ENCODE results near the gene ZBTB47.

The ZBTB47 gene

DNA sequence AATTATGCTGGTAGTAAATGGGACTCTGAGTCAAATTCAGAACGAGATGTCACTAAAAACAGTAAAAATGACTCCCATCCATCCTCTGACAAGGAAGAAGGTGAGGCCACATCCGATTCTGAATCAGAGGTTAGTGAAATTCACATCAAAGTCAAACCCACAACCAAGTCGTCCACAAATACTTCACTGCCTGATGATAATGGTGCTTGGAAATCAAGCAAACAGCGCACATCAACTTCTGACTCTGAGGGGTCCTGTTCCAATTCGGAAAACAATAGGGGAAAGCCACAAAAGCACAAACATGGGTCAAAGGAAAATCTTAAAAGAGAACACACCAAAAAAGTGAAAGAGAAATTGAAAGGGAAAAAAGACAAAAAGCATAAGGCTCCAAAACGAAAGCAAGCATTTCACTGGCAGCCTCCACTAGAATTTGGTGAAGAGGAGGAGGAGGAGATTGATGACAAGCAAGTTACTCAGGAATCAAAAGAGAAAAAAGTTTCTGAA lies 15.1 kb upstream of the ZBTB47 start:
- Histone ChIP-seq H3K9me2 (replicated peaks; ENCODE audit: low read depth, low read length) (no peaks in the 10 kb centered on the region), H3F3A (ENCODE audit: low read depth) (no peaks in the 10 kb centered on the region), H3K9ac (ENCODE audit: low read depth, low read length, poor library complexity, severe bottlenecking) (no peak overlapping the region), H3K4me2 (ENCODE audit: low read depth, low read length, poor library complexity, severe bottlenecking) (no peak overlapping the region), H3K4me3 (ENCODE audit: low read length, poor library complexity, severe bottlenecking) (no peak overlapping the region), H2AFZ (ENCODE audit: low read length) (no peak overlapping the region), H3K9me3 (ENCODE audit: insufficient read depth, low read depth, low read length) (no peaks in the 10 kb centered on the region), H3K27me3 (ENCODE audit: insufficient read depth, low read length, poor library complexity, severe bottlenecking) (no peaks in the 10 kb centered on the region), H3K4me1 (ENCODE audit: insufficient read depth, low read length, poor library complexity, severe bottlenecking) (no peaks in the 10 kb centered on the region), H4K20me1 (ENCODE audit: insufficient read depth, low read length, poor library complexity, severe bottlenecking) (peaks cover 3% of the 10 kb centered on the region), H3K79me2 (ENCODE audit: insufficient read depth, low read length) (peaks cover 10% of the 10 kb centered on the region; the same call in 1 of the 2 replicates), H3K36me3 (ENCODE audit: insufficient read depth, low read length) (peaks cover 92% of the 10 kb centered on the region)
- TF ChIP-seq EZH2phosphoT487 (IDR thresholded peaks at IDR 0.05; ENCODE audit: borderline replicate concordance): no peak
- TF ChIP-seq, protein P1, sequence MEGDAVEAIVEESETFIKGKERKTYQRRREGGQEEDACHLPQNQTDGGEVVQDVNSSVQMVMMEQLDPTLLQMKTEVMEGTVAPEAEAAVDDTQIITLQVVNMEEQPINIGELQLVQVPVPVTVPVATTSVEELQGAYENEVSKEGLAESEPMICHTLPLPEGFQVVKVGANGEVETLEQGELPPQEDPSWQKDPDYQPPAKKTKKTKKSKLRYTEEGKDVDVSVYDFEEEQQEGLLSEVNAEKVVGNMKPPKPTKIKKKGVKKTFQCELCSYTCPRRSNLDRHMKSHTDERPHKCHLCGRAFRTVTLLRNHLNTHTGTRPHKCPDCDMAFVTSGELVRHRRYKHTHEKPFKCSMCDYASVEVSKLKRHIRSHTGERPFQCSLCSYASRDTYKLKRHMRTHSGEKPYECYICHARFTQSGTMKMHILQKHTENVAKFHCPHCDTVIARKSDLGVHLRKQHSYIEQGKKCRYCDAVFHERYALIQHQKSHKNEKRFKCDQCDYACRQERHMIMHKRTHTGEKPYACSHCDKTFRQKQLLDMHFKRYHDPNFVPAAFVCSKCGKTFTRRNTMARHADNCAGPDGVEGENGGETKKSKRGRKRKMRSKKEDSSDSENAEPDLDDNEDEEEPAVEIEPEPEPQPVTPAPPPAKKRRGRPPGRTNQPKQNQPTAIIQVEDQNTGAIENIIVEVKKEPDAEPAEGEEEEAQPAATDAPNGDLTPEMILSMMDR (conservative IDR thresholded peaks at IDR 0.05; ENCODE audit: low read length): no peak

DNA sequence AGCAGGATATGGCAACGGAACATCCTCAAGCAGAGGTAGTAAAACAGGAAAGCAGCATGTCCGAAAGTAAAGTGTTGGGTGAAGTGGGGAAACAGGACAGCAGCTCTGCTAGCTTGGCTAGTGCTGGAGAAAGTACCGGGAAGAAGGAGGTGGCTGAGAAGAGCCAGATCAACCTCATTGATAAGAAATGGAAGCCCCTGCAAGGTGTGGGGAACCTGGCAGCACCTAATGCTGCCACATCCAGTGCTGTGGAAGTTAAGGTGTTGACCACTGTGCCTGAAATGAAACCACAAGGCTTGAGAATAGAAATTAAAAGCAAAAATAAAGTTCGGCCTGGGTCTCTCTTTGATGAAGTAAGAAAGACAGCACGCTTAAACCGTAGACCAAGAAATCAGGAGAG lies 14.3 kb upstream of the ZBTB47 start:
- Histone ChIP-seq H3K9me3 (ENCODE audit: insufficient read depth, low read depth, low read length) (no peaks in the 10 kb centered on the region), H3K36me3 (ENCODE audit: insufficient read depth, low read length) (peaks cover 92% of the 10 kb centered on the region), H3K79me2 (ENCODE audit: insufficient read depth, low read length) (peaks cover 10% of the 10 kb centered on the region; the same call in 1 of the 2 replicates), H4K20me1 (ENCODE audit: insufficient read depth, low read length, poor library complexity, severe bottlenecking) (peaks cover 3% of the 10 kb centered on the region), H3K4me1 (ENCODE audit: insufficient read depth, low read length, poor library complexity, severe bottlenecking) (no peaks in the 10 kb centered on the region), H3K27me3 (ENCODE audit: insufficient read depth, low read length, poor library complexity, severe bottlenecking) (no peaks in the 10 kb centered on the region), H3K4me2 (ENCODE audit: low read depth, low read length, poor library complexity, severe bottlenecking) (no peak overlapping the region), H3F3A (ENCODE audit: low read depth) (no peaks in the 10 kb centered on the region), H3K9me2 (replicated peaks; ENCODE audit: low read depth, low read length) (no peaks in the 10 kb centered on the region), H2AFZ (ENCODE audit: low read length) (no peak overlapping the region), H3K9ac (ENCODE audit: low read depth, low read length, poor library complexity, severe bottlenecking) (no peak overlapping the region), H3K4me3 (ENCODE audit: low read length, poor library complexity, severe bottlenecking) (no peak overlapping the region)
- no peak for TF ChIP-seq EZH2phosphoT487 (IDR thresholded peaks at IDR 0.05; ENCODE audit: borderline replicate concordance)
- TF ChIP-seq, protein P1 (conservative IDR thresholded peaks at IDR 0.05; ENCODE audit: low read length): no peak

DNA sequence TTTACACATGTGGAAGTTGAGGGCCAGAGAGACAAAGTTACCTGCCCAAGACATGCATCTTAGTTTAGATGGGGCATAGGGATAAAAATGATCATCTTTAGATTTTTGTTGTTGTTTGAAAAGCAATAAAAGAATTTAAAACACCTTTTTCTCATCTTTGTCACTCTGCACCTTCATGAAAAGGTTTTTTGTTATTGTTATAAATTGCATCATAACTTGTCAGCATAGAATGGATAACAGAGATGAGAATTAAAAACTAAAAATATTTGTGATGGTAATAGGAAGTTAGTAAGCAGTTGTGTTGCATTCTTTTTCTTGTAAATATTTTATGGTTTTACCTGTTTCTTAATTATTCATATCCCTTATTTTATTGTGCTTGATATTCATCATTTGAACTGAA lies 13.4 kb upstream of the ZBTB47 start:
- Histone ChIP-seq H3K4me2 (ENCODE audit: low read depth, low read length, poor library complexity, severe bottlenecking) (no peak overlapping the region), H3K4me3 (ENCODE audit: low read length, poor library complexity, severe bottlenecking) (no peak overlapping the region), H3K9me3 (ENCODE audit: insufficient read depth, low read depth, low read length) (no peaks in the 10 kb centered on the region), H3K79me2 (ENCODE audit: insufficient read depth, low read length) (peaks cover 10% of the 10 kb centered on the region; the same call in 1 of the 2 replicates), H2AFZ (ENCODE audit: low read length) (no peak overlapping the region), H4K20me1 (ENCODE audit: insufficient read depth, low read length, poor library complexity, severe bottlenecking) (peaks cover 3% of the 10 kb centered on the region), H3F3A (ENCODE audit: low read depth) (no peaks in the 10 kb centered on the region), H3K4me1 (ENCODE audit: insufficient read depth, low read length, poor library complexity, severe bottlenecking) (no peaks in the 10 kb centered on the region), H3K27me3 (ENCODE audit: insufficient read depth, low read length, poor library complexity, severe bottlenecking) (no peaks in the 10 kb centered on the region), H3K9ac (ENCODE audit: low read depth, low read length, poor library complexity, severe bottlenecking) (no peak overlapping the region), H3K9me2 (replicated peaks; ENCODE audit: low read depth, low read length) (no peaks in the 10 kb centered on the region), H3K36me3 (ENCODE audit: insufficient read depth, low read length) (peaks cover 92% of the 10 kb centered on the region)
- TF ChIP-seq EZH2phosphoT487 (IDR thresholded peaks at IDR 0.05; ENCODE audit: borderline replicate concordance): no peak
- TF ChIP-seq, protein P1 (conservative IDR thresholded peaks at IDR 0.05; ENCODE audit: low read length): no peak

All from Loucy (cell line).